ENCODE results near the gene IDUA.

IDUA gene

GRCh38 chr4:1018147-1019020 lies 31.5 kb downstream of the IDUA start:
- no peak for DNase-seq

DNA sequence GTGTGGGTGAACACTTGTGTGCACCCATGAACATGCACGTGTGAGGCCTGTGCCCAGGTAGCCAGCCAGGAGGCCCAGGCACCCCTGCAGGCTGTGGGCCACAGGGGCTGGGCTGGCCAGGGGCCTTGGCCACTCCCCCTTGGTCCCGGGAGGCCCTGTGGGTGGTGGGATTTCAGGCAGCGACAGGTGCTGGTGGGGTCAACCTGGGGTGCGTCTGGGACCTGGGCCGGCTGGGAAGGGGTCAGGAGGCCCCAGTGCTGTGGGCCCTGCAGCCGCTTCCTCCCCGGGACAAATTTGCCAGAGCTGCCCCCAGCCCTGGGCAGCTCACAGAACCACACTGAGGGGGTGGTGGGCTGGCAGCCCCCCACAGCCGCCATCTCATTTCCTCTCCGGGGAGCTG lies 32.5 kb downstream of the IDUA start:
- DNase-seq: no peak

DNA sequence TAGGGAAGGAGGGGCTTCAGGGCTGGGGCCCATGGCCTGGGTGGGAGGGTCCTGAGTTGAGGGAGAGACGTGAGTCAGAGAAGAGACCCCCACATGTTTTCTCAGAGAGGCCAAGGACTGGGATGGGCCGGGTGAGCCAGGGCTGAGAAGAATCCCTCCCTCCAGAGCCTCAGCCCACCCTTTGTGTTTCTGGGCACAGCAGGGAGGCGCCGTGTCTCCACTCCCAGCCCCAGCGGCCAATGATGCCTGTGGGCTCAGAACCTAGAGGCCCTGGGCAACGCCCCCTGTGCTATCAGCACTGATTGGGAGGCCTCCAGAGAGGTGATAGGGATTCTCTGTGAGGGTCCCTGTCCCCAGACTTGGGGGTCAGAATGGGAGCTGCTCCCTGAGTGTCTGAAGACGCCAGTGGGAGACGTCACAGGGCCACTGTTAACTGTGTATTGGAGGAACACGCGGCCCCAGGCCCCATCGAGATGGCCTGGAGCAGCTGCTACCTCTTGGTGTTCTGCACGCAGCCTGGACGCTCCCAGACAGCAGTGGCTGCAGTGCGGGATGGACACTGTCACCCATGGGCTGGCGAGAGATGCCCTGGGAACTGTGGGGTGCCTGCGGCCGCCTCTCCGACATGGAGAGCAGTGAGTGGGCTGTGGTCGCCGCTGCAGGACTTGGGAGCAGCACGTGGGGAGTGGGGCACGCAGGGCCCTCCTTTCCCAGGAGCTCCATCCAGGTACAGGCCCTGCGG lies 33.1 kb downstream of the IDUA start:
- no peak for DNase-seq

DNA sequence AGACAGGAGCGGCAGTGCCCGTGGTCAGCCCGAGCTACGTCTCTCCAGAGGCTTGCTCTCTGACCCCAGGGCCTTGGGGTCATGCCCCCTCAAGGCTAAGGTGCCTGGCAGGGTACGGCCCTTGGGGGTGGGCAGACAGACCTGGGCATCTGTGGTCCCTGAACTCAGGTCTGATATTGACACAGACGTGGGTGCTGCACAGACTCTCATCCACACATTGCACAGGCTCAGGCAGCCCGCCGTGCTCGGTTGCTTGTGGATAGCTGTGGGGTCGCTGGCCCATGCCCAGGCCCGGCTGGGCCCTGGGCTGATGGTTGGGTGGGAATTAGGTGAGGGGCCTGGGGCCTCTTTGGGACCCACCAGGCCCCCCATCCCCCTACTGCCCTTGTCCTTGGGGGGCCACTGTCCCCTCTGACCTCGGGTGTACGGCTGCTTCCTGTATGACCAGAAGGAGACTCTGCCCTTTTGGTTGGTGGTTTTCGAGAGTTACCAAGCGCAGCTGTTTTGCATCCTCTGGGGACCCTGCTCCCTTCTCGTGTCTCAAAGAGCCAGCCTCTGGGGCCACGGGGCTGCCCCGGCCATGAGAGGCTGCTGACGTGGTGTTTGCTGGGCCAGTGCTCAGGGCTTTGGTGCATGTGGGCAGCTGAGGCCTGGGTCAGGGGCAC lies 34.7 kb downstream of the IDUA start:
- DNase-seq: no peak

GRCh38 chr4:1022051-1022738 lies 35.4 kb downstream of the IDUA start:
- DNase-seq: no peak

DNA sequence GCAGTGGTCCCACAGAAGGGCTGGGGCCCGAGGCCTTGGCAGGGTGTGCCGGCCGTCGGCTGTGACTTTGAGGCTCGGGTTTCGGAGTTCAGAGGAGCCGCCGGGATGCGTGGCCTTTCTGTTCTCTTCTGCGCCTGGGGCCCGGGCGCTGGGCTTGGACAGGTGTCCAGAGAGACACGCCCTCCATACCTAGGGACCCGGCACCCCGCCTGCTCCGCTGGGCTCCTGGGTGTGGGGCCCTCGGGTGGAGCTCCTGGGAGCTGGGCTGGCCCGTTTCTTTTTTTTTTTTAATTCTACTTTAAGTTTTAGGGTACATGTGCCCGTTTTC lies 35.9 kb downstream of the IDUA start:
- DNase-seq: no peak

DNA sequence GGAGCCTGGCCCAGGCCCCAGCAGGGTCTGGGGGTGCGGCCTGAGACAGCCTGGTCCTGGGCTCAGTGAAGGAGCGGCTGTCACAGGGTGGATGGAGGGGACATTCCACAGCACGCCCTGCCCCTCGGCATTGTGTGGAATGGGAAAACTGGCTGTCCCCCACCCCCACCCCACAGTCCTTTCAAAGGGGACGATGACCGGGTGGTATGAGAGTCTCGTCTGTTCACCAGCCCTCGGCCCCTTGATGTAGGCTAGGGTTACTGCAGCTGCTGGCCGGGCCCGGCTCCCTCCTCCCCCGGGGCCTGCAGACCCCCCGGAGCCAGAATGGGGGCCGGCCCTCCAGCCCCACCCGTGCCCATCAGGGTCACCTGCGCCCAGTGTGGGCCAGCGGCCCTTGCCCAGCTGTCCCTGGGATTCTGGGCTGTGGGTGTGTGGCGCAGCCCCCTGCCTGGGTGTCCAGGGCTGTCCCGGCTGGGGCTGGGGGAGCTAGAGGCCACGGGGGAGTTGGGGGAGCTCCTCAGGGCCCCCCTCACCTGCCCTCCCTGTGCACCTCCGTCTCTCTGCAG lies 36.3 kb downstream of the IDUA start:
- no peak for DNase-seq

DNA sequence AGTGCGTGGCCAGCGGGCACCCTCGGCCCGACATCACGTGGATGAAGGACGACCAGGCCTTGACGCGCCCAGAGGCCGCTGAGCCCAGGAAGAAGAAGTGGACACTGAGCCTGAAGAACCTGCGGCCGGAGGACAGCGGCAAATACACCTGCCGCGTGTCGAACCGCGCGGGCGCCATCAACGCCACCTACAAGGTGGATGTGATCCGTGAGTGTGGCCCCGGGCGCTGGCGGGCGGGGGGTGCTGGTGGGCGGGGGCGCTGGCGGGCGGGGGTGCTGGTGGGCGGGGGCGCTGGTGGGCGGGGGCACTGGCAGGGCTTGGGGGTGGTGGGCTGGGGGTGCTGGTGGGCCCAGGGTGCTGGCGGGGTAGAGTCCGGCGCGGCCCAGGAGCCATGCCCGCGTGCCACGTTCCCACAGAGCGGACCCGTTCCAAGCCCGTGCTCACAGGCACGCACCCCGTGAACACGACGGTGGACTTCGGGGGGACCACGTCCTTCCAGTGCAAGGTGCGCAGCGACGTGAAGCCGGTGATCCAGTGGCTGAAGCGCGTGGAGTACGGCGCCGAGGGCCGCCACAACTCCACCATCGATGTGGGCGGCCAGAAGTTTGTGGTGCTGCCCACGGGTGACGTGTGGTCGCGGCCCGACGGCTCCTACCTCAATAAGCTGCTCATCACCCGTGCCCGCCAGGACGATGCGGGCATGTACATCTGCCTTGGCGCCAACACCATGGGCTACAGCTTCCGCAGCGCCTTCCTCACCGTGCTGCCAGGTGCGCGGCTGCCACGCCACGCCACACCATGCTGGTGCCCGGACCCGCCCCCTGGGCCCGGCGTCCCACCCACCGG lies 37.3 kb downstream of the IDUA start:
- no peak for DNase-seq

GRCh38 chr4:1024882-1025545 lies 38.2 kb downstream of the IDUA start:
- no peak for DNase-seq

GRCh38 chr4:1026115-1026514 lies 39.3 kb downstream of the IDUA start:
- DNase-seq: no peak

DNA sequence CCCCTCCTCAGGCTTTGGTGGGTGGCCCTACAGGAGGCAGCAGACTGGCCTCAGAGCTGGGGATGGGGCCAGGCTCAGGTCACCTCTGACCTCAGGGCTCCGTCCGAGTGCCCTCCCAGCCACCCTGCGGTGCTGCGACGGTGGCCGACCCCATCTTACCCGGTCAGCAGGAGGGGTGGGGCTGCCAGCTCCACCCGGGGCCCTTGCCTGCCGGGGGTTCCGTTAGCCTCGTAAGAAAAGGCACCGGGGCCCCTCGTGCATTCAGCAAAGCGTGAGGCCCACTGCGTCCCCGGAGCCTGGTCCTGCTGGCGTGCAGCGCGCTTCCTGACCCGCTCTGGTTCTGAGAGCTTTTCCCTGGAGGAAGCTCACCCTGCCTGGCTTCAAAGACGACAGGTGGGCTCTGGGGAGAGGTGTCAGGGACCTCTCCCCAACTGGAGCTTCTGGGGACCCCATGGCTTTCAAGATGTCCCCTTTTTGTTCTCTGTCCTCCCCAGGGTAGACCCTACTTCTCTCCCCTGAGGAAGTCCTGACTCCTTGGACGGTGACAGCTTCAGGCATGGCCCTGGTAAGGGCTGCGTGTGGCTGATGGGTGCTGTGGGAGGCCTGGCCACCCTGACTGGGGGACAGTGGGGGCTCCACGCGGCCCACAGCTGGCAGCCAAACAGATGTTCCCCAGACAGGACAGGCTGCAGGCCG lies 40.5 kb downstream of the IDUA start:
- no peak for DNase-seq

DNA sequence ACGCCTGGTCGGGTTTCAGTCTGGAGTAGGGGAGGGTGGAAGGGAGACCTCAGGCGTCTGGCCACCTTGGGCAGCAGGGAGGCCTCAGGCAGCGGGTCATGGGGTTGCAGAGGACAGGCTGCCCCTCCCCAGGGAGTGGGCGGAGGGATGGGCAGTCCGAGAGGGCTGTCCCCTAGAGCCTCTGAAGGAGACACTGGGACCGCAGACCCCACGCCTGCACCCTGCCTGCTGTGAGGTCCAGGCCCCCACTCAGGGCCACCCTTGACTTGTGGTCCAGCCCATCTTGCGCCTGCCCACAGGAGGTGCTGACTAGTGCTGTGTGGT lies 41.0 kb downstream of the IDUA start:
- DNase-seq: no peak

- no peak for DNase-seq
Measured at GRCh38 chr4:1028574-1029220, 41.9 kb downstream of the IDUA start.

DNA sequence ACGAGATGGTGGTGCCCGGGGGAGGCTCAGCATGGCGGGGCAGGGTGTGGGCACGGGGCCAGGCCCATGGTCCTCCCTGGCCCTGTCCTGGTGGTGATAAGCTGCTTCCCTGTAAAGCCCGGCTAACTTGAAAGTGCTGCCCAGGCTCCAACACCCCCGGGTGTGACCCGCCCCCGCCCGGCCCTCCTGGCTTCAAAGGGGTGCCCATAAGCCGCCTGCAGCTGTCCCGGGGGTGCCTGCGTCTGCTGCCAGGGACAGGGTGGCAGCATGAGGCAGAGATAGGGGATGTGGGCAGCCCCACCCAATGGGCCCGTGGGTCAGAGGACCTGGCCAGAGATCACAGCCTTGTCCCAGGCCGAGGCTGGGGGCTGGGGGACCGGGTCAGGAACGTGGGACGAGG lies 42.7 kb downstream of the IDUA start:
- no peak for DNase-seq

DNA sequence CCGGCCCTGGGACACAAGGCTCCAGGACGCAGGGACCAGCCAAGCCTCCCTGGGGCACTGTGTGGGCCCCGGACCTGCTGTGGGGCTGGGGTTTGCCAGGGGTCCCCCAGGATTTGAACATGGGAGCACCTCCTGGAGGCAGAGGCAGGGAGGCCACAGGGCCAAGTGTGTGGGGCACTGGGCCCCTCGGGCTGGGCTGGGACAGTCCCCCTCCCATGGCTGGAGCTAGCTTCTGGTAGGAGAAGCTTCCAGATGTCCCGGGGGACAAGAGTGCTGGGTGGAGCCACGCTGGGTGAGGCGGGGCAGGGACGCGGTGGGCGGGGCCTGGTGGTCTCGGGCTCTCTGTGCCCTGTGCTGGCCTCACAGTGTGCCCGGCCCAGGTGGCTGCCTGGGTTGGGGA lies 43.2 kb downstream of the IDUA start:
- DNase-seq: peak; percentile 42

GRCh38 chr4:1030559-1030958 lies 43.7 kb downstream of the IDUA start:
- peak; percentile 67 for DNase-seq

DNA sequence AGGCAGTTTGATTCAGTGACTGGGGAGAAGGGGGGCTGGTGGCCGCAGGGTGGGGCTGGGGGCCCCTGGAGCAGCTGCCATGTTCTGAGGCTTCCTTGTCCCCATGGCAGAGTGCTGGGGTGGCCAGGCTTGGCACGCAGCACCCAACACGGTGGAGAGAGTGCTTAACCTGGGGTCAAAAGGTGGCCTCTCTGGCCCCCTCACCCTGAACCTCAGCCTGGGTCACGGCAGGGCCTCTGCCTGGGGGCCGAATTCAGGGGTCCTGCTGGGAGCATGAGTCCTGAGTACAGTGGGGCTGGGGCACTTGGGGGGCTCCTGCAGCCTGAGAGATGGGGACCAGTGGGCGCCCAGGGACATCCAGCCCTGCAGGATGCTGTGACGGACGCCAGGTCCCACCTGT lies 44.5 kb downstream of the IDUA start:
- no peak for DNase-seq

- no peak for DNase-seq
Measured at GRCh38 chr4:1031956-1032795, 45.3 kb downstream of the IDUA start.

DNA sequence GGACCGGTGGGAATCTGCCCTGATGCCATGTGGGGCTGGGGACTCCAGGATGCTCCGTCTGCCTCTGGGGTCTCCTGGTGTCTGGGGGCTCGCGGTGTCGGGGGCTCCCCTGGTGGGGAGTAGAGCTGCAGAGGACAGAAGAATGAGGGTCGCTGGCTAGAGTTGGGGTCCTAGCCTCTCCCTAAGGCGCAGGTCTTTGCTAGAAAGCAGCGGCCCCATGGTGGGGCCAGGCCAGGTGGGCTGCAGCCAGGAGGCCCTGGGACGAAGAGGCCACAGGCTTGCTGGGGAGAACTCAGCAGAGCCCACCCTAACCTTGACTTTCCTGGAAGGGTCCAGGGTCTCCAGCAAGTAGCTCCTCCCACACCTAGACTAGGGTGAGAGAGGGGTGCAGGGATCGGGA lies 46.0 kb downstream of the IDUA start:
- no peak for DNase-seq
